Suprapubic skin (tissue), 3 donors: Measurements from ENCODE around the gene BMF.

Experiments
- POLR2A ChIP-seq, 2 donors: fragments of 450-650 bp; IDR thresholded peaks; one replicate each; pipeline ENCODE4 v1.6.1; 2017; ENCODE audit warnings: antibody characterized with exemption in 2 of 2, mild to moderate bottlenecking in 2 of 2, moderate library complexity in 2 of 2
- TF ChIP-seq, protein P1 (sequence below), 2 donors: fragments of 200-600 bp in 1 of 2; fragments of 450-650 bp in 1 of 2; sonication (generic) in 1 of 2; IDR thresholded peaks; one replicate each; pipeline ENCODE4 v1.5.1; 2016 to 2019; ENCODE audit warnings: antibody characterized with exemption in 2 of 2, mild to moderate bottlenecking in 1 of 2, moderate library complexity in 1 of 2

DNA sequence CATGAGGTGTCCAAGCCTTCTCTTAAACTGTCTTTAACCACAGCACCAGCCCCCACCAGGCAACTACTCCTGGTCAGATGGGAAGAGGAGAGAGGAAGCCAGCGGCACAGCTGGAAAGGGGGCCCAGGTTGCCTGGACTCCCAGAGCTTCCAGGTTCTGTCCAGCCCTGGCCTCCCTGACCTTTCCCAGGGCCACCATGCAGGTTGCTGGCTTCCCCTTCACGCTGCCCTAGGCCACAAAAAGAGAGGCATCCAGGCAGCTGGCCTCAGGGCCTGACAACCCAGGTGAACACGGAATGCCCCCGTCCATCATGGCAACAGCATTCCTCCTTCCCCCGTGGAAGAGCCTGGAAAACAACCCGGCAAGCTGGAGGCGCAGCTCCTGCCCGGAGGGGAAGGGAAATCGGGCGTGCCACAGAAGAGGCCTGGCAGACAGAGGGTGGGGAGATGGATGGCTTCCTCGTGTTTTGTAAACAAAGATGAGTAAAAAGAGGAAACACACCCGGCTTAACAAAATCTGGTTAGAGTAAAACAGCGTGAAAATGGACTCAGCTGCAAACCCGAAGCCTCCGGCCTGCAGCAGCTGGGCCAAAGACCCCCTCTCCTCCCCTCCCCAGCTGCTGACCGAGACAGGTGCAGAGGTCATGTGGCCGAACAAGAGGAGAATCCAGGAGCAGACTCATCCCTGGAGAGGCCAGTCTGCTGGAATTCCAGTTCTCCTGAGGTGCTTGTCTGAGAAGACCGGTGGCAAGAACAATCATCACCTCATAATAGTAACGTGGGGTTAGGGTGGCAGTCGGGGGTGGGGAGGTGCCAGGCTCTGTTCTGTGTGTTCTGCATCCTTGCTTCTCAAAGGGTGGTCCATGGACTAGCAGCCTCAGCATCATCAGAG lies 15.5 kb downstream of the BMF start:
- TF ChIP-seq, protein P1, sequence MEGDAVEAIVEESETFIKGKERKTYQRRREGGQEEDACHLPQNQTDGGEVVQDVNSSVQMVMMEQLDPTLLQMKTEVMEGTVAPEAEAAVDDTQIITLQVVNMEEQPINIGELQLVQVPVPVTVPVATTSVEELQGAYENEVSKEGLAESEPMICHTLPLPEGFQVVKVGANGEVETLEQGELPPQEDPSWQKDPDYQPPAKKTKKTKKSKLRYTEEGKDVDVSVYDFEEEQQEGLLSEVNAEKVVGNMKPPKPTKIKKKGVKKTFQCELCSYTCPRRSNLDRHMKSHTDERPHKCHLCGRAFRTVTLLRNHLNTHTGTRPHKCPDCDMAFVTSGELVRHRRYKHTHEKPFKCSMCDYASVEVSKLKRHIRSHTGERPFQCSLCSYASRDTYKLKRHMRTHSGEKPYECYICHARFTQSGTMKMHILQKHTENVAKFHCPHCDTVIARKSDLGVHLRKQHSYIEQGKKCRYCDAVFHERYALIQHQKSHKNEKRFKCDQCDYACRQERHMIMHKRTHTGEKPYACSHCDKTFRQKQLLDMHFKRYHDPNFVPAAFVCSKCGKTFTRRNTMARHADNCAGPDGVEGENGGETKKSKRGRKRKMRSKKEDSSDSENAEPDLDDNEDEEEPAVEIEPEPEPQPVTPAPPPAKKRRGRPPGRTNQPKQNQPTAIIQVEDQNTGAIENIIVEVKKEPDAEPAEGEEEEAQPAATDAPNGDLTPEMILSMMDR (IDR thresholded peaks at IDR 0.05): no peak
- TF ChIP-seq POLR2A (IDR thresholded peaks at IDR 0.05): no peak
